Smooth muscle cell of the coronary artery (primary cell): ENCODE measurements around the gene SETDB2. TPM values are rescaled to one million over a fixed set of nuclear protein-coding genes. Genes with fewer than 3 reads are reported as not detected.

Experiments used
- total RNA-seq: library from RNA; depleted of rRNA; stranded (reverse); fragments of >200 nt; gene quantifications from 2 replicates; pipeline ENCODE4 v1.2.3, GENCODE V29; 2014; ENCODE audit warnings: low replicate concordance

SETDB2 gene
- 4.3 and 5.5 TPM in 2 replicates for total RNA-seq

GRCh38 chr13:49443704-49444523 lies at the start of gene SETDB2, which contains the start of gene CAB39L:
SETDB2 (plus strand) TSS chr13:49444274; CDS start chr13:49451894, 7,620 bp downstream.
CAB39L (minus strand) TSS chr13:49444064; CDS start chr13:49382910, 61,154 bp downstream.

GRCh38 chr13:49495783-49496762 lies 52.0 kb downstream of the SETDB2 start, which contains the start of gene PHF11:
PHF11 (plus strand) TSS chr13:49495953; CDS start chr13:49496002, 49 bp downstream.

Other genes with a start within 250 kb of the SETDB2 start
- not detected in 2 replicates for gene MLNR, start 223.9 kb upstream of the SETDB2 start, total RNA-seq
- 2.8 and 4.2 TPM in 2 replicates for gene CDADC1, start 196.3 kb upstream of the SETDB2 start, total RNA-seq
- gene CAB39L, start 210 bp upstream of the SETDB2 start, total RNA-seq: 5.0 and 9.6 TPM in 2 replicates
- 8.1 and 9.2 TPM in 2 replicates for gene PHF11, start 51.7 kb downstream of the SETDB2 start, total RNA-seq
- 14.2 and 17.9 TPM in 2 replicates for gene RCBTB1, start 141.3 kb downstream of the SETDB2 start, total RNA-seq
- gene ARL11, start 184.2 kb downstream of the SETDB2 start, total RNA-seq: under 0.01 TPM in 1 of 2 replicates, not detected in the other
- 20.4 and 54.6 TPM in 2 replicates for gene EBPL, start 247.2 kb downstream of the SETDB2 start, total RNA-seq